ENCODE data around the gene RBBP8NL. TPM values are rescaled to one million over a fixed set of nuclear protein-coding genes. Genes with fewer than 3 reads are reported as not detected.

RBBP8NL gene
- total and polyA plus RNA-seq, 2 of the 8 experiments (the other 6 are each of a cell fraction or from before 2014, with no cell fraction given): 0.43 to 0.48 TPM

- Histone ChIP-seq H2BK12ac (ENCODE audit: low read depth, low read length) (no peak overlapping the region), H3K4me1 (replicated peaks in 1 of 4; ENCODE audit: control insufficient read depth in 3 of 4, insufficient read depth in 4 of 4, low read length in 3 of 4) (peaks cover 0 to 19% (median 9%) of the 10 kb centered on the region in 4 experiments; a peak in 6 of 7 replicates), H3K9ac (replicated peaks in 1 of 4; ENCODE audit: extremely low read depth in 1 of 4, low read depth in 3 of 4, low read length in 3 of 4) (no peak overlapping the region), H3K9me3 (ENCODE audit: insufficient read depth in 2 of 2, low read depth in 1 of 2, low read length in 1 of 2) (no peaks in the 10 kb centered on the region), H2AFZ (ENCODE audit: low read length) (no peak overlapping the region; the same call in 1 of the 2 replicates), H3K56ac (replicated peaks; ENCODE audit: insufficient read length, low read depth, low read length) (no peak overlapping the region), H2AK5ac (ENCODE audit: low read depth, low read length) (no peak overlapping the region), H3K4me2 (ENCODE audit: insufficient read depth in 1 of 2, low read depth in 2 of 2, low read length in 2 of 2) (peak overlapping the region; percentile 69 to 86), H2BK15ac (ENCODE audit: low read length) (no peak overlapping the region), H3K79me1 (ENCODE audit: low read depth, low read length) (no peaks in the 10 kb centered on the region), H2BK5ac (ENCODE audit: low read depth, low read length) (no peak overlapping the region), H3K23ac (ENCODE audit: insufficient read length) (no peak overlapping the region), H4K20me1 (replicated peaks in 1 of 2; ENCODE audit: control insufficient read depth in 1 of 2, insufficient read depth in 2 of 2, low read length in 2 of 2) (peaks cover 3 to 4% of the 10 kb centered on the region in 2 experiments), H4K8ac (ENCODE audit: extremely low read depth, insufficient read depth, low read length) (peak overlapping the region; percentile 84; the same call in 1 of the 2 replicates), H3K18ac (ENCODE audit: extremely low read depth, low read length) (peak overlapping the region; percentile 48), H4K5ac (ENCODE audit: insufficient read length, low read depth, low read length) (no peak overlapping the region), H3K4ac (replicated peaks; ENCODE audit: insufficient read length, low read depth, low read length) (no peak overlapping the region), H3K4me3 (ENCODE audit: extremely low read depth in 1 of 4, insufficient read depth in 2 of 4, low read depth in 3 of 4, low read length in 4 of 4) (peak overlapping the region; percentile 25 to 63 (median 32); a peak in 7 of 8 replicates), H3K14ac (ENCODE audit: insufficient read length) (no peak overlapping the region), H3K27me3 (replicated peaks in 1 of 4; ENCODE audit: control insufficient read depth in 3 of 4, extremely low read depth in 1 of 4, insufficient read depth in 3 of 4, low read length in 3 of 4) (peaks cover 65 to 84% (median 83%) of the 10 kb centered on the region in 4 experiments), H3K27ac (ENCODE audit: low read depth, low read length) (no peak overlapping the region), H2BK120ac (replicated peaks; ENCODE audit: low read depth, low read length) (no peak overlapping the region), H4K91ac (replicated peaks; ENCODE audit: insufficient read length, low read length) (no peak overlapping the region), H3K36me3 (ENCODE audit: control insufficient read depth in 2 of 4, insufficient read depth in 4 of 4, low read length in 3 of 4) (peaks cover 0 to 7% (median 0%) of the 10 kb centered on the region in 4 experiments; a peak in 1 of 8 replicates), H3K79me2 (ENCODE audit: control insufficient read depth in 1 of 2, insufficient read depth in 2 of 2, low read length in 2 of 2) (no peaks in the 10 kb centered on the region), H2BK20ac (ENCODE audit: low read length) (no peak overlapping the region), H3K23me2 (ENCODE audit: low read depth, low read length) (peaks cover 21% of the 10 kb centered on the region; the same call in 1 of the 2 replicates)
- POLR2A ChIA-PET (ENCODE audit: partially characterized antibody): no interaction called here
- 2% methylated on average over 46 of the region's 82 CpGs; no CpG with 5 or more reads in 1 of the 2 experiments for WGBS, 2 experiments (ENCODE audit: extremely low coverage in 1 of 2, insufficient coverage in 1 of 2, insufficient read length in 1 of 2, insufficient replicate concordance in 2 of 2, low coverage in 1 of 2, low lambda C conversion rate in 2 of 2, missing lambda C conversion rate in 1 of 2)
- no peak for FAIRE-seq
- CTCF ChIA-PET (ENCODE audit: partially characterized antibody): interaction anchor here (0.7 to 1.7 kb wide), 3 partner anchors 23 to 47 kb away, joined by 3 read pairs; no protein-coding TSS in a partner anchor
- peak in 1 of 2 experiments; percentile 78 for DNase-seq (ENCODE audit: low read depth in 1 of 2, low spot score in 2 of 2)
- TF ChIP-seq MAX (IDR thresholded peaks at IDR 0.05) (0 out of 2 replicates have a peak, but pooled peaks have one; percentile 39), CEBPB (IDR thresholded peaks at IDR 0.05; ENCODE audit: low read depth, low read length) (no peak), EZH2 (IDR thresholded peaks at IDR 0.05; ENCODE audit: low read depth, low read length, severe bottlenecking) (peak; percentile 80), SUZ12 (IDR thresholded peaks at IDR 0.05; ENCODE audit: low read length) (peak; percentile 80), TBP (IDR thresholded peaks at IDR 0.05; ENCODE audit: low read depth, low read length) (no peak), NRF1 (IDR thresholded peaks at IDR 0.05; ENCODE audit: low read depth, low read length) (no peak), KDM4A (IDR thresholded peaks at IDR 0.05; ENCODE audit: low read depth, low read length, severe bottlenecking) (peak; percentile 51), YY1 (IDR thresholded peaks at IDR 0.05; ENCODE audit: low read depth, low read length) (no peak), RNF2 (IDR thresholded peaks at IDR 0.05; ENCODE audit: borderline replicate concordance, low read depth, low read length, missing control alignments, poor library complexity, severe bottlenecking) (peak; percentile 92), USF2 (IDR thresholded peaks at IDR 0.05; ENCODE audit: low read length) (peak; percentile 52; the same call in 1 of the 2 replicates)
Observed at GRCh38 chr20:62476056-62476838, 48.9 kb upstream of the RBBP8NL start.

Measured in H1 (cell line).